HG02840 (cell line): ENCODE measurements around the gene URM1.

Source experiments
- ATAC-seq: cut with Tn5 transposase; IDR thresholded peaks from one replicate; pipeline ENCODE4 v1.9.1; 2021; ENCODE audit warnings: mild to moderate bottlenecking, moderate library complexity, moderate number of reproducible peaks; ENCODE audit not compliant: unreplicated experiment, low FRiP score

The URM1 gene

GRCh38 chr9:128383791-128384190 lies 12.6 kb downstream of the URM1 start:
- ATAC-seq: no peak

- no peak for ATAC-seq
These were observed 13.8 kb downstream of the URM1 start for GRCh38 chr9:128384801-128385495.

GRCh38 chr9:128385496-128386460 lies 14.6 kb downstream of the URM1 start:
- no peak for ATAC-seq

GRCh38 chr9:128388150-128388549 lies 17.0 kb downstream of the URM1 start:
- no peak for ATAC-seq

- ATAC-seq: no peak
These were observed 18.4 kb downstream of the URM1 start for GRCh38 chr9:128389395-128390149.

GRCh38 chr9:128390150-128390812 lies 19.1 kb downstream of the URM1 start:
- ATAC-seq: no peak

- no peak for ATAC-seq
These were observed 19.9 kb downstream of the URM1 start for GRCh38 chr9:128390813-128391711.

- no peak for ATAC-seq
These were observed 20.8 kb downstream of the URM1 start for GRCh38 chr9:128391956-128392301.

GRCh38 chr9:128392302-128393144 lies 21.3 kb downstream of the URM1 start:
- no peak for ATAC-seq

GRCh38 chr9:128393145-128393775 lies 22.1 kb downstream of the URM1 start:
- ATAC-seq: no peak

GRCh38 chr9:128393970-128394369 lies 22.8 kb downstream of the URM1 start:
- ATAC-seq: no peak

GRCh38 chr9:128394379-128395168 lies 23.4 kb downstream of the URM1 start:
- no peak for ATAC-seq

GRCh38 chr9:128396970-128397613 lies 25.9 kb downstream of the URM1 start:
- no peak for ATAC-seq

- no peak for ATAC-seq
These were observed 26.7 kb downstream of the URM1 start for GRCh38 chr9:128397831-128398230.

- no peak for ATAC-seq
These were observed 28.7 kb downstream of the URM1 start for GRCh38 chr9:128399861-128400260.

- ATAC-seq: no peak
These were observed 33.4 kb downstream of the URM1 start for GRCh38 chr9:128404560-128404959.
